DND-41 (cell line): Measurements from ENCODE around the gene SUV39H1.

Experiments
- ATAC-seq: fragments of 200-7000 bp; cut with Tn5 transposase; 3 replicates; pipeline ENCODE4 v1.9.1; 2021; ENCODE audit warnings: low read depth; ENCODE audit not compliant: insufficient read depth
- DNase-seq: peaks from one replicate; pipeline ENCODE4 v3.0.0-alpha.2; 2020
- H2AFZ ChIP-seq: 2 replicates; pipeline ENCODE4 v1.6.0; 2012; ENCODE audit warnings: low read depth, low read length
- H3K27ac ChIP-seq: 2 replicates; pipeline ENCODE4 v1.5.1; 2012; ENCODE audit warnings: low read length, inconsistent platforms
- H3K27me3 ChIP-seq: fragments of 200-600 bp; sonication (generic); 2 replicates; pipeline ENCODE4 v1.6.0; 2012; ENCODE audit warnings: low read length, mild to moderate bottlenecking, inconsistent platforms; ENCODE audit not compliant: insufficient read depth, poor library complexity
- H3K36me3 ChIP-seq: 2 replicates; pipeline ENCODE4 v1.5.1; 2012; ENCODE audit warnings: low read length, inconsistent platforms; ENCODE audit not compliant: insufficient read depth
- H3K4me1 ChIP-seq: 2 replicates; pipeline ENCODE4 v1.5.1; 2012; ENCODE audit warnings: mild to moderate bottlenecking, low read length; ENCODE audit not compliant: insufficient read depth
- H3K4me2 ChIP-seq: 2 replicates; pipeline ENCODE4 v1.6.0; 2012; ENCODE audit warnings: mild to moderate bottlenecking, moderate library complexity, low read length, inconsistent platforms; ENCODE audit not compliant: insufficient read depth
- H3K4me3 ChIP-seq, 2 experiments: fragments of 200-600 bp in 1 of 2; shearing (Covaris generic) in 1 of 2; 2 replicates each; pipeline ENCODE4 v1.5.1; 2012 to 2016; ENCODE audit warnings: inconsistent platforms in 2 of 2, low read length in 2 of 2, mild to moderate bottlenecking in 2 of 2, low read depth in 1 of 2, moderate library complexity in 1 of 2
- H3K79me2 ChIP-seq: 2 replicates; pipeline ENCODE4 v1.6.0; 2012; ENCODE audit warnings: low read length, inconsistent platforms; ENCODE audit not compliant: insufficient read depth
- H3K9ac ChIP-seq: 2 replicates; pipeline ENCODE4 v1.6.0; 2012; ENCODE audit warnings: low read depth, mild to moderate bottlenecking, inconsistent platforms, low read length, moderate library complexity
- H3K9me3 ChIP-seq: 2 replicates; pipeline ENCODE4 v1.5.1; 2012; ENCODE audit warnings: low read length, moderate library complexity, mild to moderate bottlenecking, inconsistent platforms; ENCODE audit not compliant: insufficient read depth, severe bottlenecking
- H4K20me1 ChIP-seq: 2 replicates; pipeline ENCODE4 v1.6.0; 2012; ENCODE audit warnings: low read length; ENCODE audit not compliant: insufficient read depth
- CTCF ChIP-seq: IDR thresholded peaks from 2 replicates; pipeline ENCODE4 v1.5.1; 2012; ENCODE audit warnings: borderline replicate concordance, low read length, moderate library complexity, mild to moderate bottlenecking; ENCODE audit not compliant: poor library complexity, severe bottlenecking; ENCODE audit errors: extremely low read depth
- EZH2 ChIP-seq: IDR thresholded peaks from 3 replicates; pipeline ENCODE4 v1.6.1; 2012; ENCODE audit warnings: borderline replicate concordance, low read depth, mild to moderate bottlenecking, moderate library complexity, low read length, inconsistent platforms; ENCODE audit not compliant: severe bottlenecking

The SUV39H1 gene

GRCh38 chrX:48695534-48695896 lies 1.0 kb upstream of the SUV39H1 start:
- H4K20me1 ChIP-seq, result peaks cover 2% of the 10 kb centered on the region; the same call in 1 of the 2 replicates
- H3K4me1 ChIP-seq, result peaks cover 34% of the 10 kb centered on the region
- peaks cover 36% of the 10 kb centered on the region for H3K79me2 ChIP-seq
- H3K36me3 ChIP-seq, result peaks cover 24% of the 10 kb centered on the region
- no peak for DNase-seq
- no peaks in the 10 kb centered on the region for H3K27me3 ChIP-seq
- H3K9me3 ChIP-seq, result no peaks in the 10 kb centered on the region
- H3K27ac ChIP-seq, result peak overlapping the region; percentile 72
- no peak for TF ChIP-seq CTCF
- no peak for TF ChIP-seq EZH2
- peak overlapping the region; percentile 81 for H3K9ac ChIP-seq
- H2AFZ ChIP-seq, result peak overlapping the region; percentile 73; the same call in 1 of the 2 replicates
- peak overlapping the region in 1 of 2 experiments; percentile 60; a peak in 3 of 4 replicates for H3K4me3 ChIP-seq
- ATAC-seq, result no peak
- peak overlapping the region; percentile 94 for H3K4me2 ChIP-seq

- Histone ChIP-seq H3K9ac (peak overlapping the region; percentile 81), H3K4me3 (peak overlapping the region; percentile 25 to 60; a peak in 3 of 4 replicates), H3K27me3 (no peaks in the 10 kb centered on the region), H3K4me1 (peaks cover 38% of the 10 kb centered on the region), H2AFZ (peak overlapping the region; percentile 73), H3K4me2 (peak overlapping the region; percentile 94), H3K79me2 (peaks cover 40% of the 10 kb centered on the region), H3K27ac (peak overlapping the region; percentile 72), H3K9me3 (no peaks in the 10 kb centered on the region), H4K20me1 (peaks cover 6% of the 10 kb centered on the region; the same call in 1 of the 2 replicates), H3K36me3 (peaks cover 28% of the 10 kb centered on the region)
- ATAC-seq, result no peak
- TF ChIP-seq CTCF (no peak), EZH2 (no peak)
- no peak for DNase-seq
These were observed 621 bp upstream of the SUV39H1 start for GRCh38 chrX:48695925-48696300.

- DNase-seq (peak; percentile 75), ATAC-seq (peak; percentile 40)
- Histone ChIP-seq H2AFZ (peak overlapping the region; percentile 51; the same call in 1 of the 2 replicates), H4K20me1 (peaks cover 17% of the 10 kb centered on the region), H3K4me1 (peaks cover 45% of the 10 kb centered on the region), H3K9me3 (no peaks in the 10 kb centered on the region), H3K27me3 (no peaks in the 10 kb centered on the region), H3K4me2 (peak overlapping the region; percentile 80), H3K4me3 (peak overlapping the region; percentile 43 to 60; a peak in 3 of 4 replicates), H3K9ac (peak overlapping the region; percentile 81), H3K36me3 (peaks cover 40% of the 10 kb centered on the region), H3K79me2 (peaks cover 52% of the 10 kb centered on the region), H3K27ac (peak overlapping the region; percentile 83)
- TF ChIP-seq CTCF (no peak), EZH2 (no peak)
These were observed 584 bp downstream of the SUV39H1 start for GRCh38 chrX:48696909-48697727.
